Stimulated activated CD8-positive, alpha-beta memory T cell treated with anti-CD3 and anti-CD28 coated beads, Interleukin-4, amount 100 ng/mL, for 1 hour (primary cell): ENCODE measurements around the gene CYTH2.

ENCODE experiments used
- DNase-seq, 2 donors: peaks; one replicate each; pipeline ENCODE4 v3.0.0-alpha.2; 2020; ENCODE audit warnings: low read depth in 2 of 2, low spot score in 1 of 2

CYTH2 gene

DNA sequence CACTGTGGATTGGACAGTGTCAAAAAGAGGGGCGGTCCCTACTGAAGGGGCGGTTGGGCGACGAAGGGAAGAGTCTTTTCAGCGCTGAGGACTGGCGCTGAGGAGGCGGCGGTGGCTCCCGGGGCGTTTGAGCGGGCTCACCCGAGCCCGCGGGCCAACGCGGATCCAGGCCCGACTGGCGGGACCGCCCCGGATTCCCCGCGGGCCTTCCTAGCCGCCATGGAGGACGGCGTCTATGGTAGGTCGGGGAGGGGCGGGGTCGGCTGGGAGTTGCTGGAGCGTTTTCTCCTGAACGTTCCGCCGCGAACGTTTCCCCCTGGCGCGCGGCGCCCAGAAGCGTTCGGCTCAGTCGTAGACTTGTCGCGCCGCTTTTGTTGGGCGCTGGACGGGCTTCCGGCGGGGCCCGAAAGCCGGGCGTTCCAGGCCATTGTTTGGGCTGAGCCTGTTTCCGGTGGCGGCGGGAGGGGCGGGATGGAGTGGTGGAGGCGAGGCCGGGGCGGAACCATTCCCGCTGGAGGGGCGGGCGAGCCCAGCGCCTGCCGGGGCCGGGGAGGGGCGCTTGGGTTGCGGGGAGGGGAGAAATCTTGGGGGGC, at the start of gene CYTH2:
Gene CYTH2, plus strand, starts transcription at position 81 of the 593 bp plus-strand sequence. Its CDS starts 139 bp downstream, at position 220.
- no peak for DNase-seq

- DNase-seq: no peak
Measured at GRCh38 chr19:48421548-48421947, 47.6 kb upstream of the CYTH2 start.

GRCh38 chr19:48424694-48425219, 44.4 kb upstream of the CYTH2 start:
- DNase-seq: no peak

DNA sequence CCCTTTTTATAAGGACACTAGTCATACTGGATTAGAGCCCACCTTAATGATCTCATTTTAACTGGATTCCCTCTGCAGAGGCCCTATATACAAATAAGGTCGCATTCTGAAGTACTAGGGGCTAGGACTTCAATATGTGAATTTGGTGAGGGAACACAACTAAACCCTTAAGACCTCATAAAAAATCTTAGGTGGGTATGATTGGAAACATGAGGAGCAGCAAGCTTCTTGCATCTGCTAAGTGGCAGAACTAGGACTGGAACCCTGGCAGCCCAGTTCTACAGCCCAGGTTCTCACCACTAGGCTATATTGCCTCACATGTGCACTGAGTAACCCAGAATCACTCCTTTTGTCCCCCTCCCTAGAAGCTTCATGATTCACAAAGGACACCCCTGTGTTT, 40.5 kb upstream of the CYTH2 start:
- no peak for DNase-seq

GRCh38 chr19:48433337-48433736, 35.8 kb upstream of the CYTH2 start:
- no peak for DNase-seq

DNA sequence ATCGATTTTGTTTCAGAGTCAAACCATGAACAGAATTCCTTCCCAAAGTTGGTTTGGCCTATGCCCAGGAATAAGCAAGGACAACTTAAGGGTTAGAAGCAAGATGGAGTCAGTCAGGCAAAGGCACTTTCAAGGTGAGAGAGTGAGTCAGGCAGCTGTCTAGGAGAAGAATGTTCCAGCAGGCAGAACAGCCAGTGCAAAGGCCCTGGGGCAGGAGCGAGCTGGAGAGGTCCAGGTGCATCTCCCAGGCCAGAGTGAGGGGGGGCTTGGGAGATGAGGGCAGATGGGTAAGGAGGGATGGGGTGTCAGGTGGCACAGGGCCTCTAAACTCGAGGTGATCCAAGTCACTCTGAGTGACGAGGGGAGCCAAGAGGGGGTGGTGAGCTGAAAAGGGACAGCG, 32.6 kb upstream of the CYTH2 start:
- no peak for DNase-seq

- no peak for DNase-seq
Measured at GRCh38 chr19:48441360-48442050, 27.7 kb upstream of the CYTH2 start.

DNA sequence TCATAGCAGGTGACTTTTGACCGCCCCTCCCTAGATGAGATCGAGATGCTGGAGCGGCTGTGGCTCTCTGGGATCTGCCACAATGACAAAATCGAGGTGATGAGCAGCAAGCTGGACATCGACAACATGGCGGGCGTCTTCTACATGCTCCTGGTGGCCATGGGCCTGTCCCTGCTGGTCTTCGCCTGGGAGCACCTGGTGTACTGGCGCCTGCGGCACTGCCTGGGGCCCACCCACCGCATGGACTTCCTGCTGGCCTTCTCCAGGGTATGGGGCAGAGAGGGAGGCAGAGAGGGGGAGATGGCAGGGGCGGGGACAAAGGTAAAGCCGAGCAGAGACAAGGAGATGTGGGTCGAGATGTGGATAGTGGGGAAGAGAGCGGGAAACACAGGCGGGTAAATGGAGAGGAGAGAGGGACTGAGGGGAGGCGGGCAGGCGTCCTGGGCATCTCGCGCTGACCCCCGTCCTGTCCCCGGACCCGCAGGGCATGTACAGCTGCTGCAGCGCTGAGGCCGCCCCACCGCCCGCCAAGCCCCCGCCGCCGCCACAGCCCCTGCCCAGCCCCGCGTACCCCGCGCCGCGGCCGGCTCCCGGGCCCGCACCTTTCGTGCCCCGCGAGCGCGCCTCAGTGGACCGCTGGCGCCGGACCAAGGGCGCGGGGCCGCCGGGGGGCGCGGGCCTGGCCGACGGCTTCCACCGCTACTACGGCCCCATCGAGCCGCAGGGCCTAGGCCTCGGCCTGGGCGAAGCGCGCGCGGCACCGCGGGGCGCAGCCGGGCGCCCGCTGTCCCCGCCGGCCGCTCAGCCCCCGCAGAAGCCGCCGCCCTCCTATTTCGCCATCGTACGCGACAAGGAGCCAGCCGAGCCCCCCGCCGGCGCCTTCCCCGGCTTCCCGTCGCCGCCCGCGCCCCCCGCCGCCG, 26.8 kb upstream of the CYTH2 start:
- no peak for DNase-seq

DNA sequence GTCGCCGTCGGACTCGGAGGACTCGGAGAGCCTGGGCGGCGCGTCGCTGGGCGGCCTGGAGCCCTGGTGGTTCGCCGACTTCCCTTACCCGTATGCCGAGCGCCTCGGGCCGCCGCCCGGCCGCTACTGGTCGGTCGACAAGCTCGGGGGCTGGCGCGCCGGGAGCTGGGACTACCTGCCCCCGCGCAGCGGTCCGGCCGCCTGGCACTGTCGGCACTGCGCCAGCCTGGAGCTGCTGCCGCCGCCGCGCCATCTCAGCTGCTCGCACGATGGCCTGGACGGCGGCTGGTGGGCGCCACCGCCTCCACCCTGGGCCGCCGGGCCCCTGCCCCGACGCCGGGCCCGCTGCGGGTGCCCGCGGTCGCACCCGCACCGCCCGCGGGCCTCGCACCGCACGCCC, 25.9 kb upstream of the CYTH2 start:
- no peak for DNase-seq

GRCh38 chr19:48443731-48444128, 25.4 kb upstream of the CYTH2 start:
- DNase-seq: no peak

GRCh38 chr19:48444129-48444935, 24.8 kb upstream of the CYTH2 start:
- no peak for DNase-seq

- no peak for DNase-seq
Measured at GRCh38 chr19:48444936-48445200, 24.3 kb upstream of the CYTH2 start.

DNA sequence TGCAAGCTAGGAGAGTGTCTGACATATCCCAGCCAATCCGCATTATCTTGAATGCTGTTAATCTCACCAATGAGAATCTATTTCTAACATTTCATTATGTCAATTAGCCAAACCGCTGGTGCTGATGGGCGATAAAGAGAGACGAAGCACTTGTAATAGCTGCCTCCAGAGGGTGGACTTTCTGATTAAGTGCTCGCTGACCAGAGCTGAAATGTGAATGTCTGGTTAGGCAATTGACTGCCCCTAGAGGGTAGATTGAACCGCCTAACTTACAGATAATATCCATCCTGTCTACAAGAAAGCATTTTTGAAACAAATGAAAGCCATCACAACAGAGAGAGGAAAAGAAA, 23.9 kb upstream of the CYTH2 start:
- no peak for DNase-seq

GRCh38 chr19:48445606-48446481, 23.3 kb upstream of the CYTH2 start, which contains the start of gene GRWD1:
Gene GRWD1 (plus strand): TSS chr19:48445983. CDS start chr19:48446006, 23 bp downstream.
- DNase-seq: peak; percentile 67 to 88

DNA sequence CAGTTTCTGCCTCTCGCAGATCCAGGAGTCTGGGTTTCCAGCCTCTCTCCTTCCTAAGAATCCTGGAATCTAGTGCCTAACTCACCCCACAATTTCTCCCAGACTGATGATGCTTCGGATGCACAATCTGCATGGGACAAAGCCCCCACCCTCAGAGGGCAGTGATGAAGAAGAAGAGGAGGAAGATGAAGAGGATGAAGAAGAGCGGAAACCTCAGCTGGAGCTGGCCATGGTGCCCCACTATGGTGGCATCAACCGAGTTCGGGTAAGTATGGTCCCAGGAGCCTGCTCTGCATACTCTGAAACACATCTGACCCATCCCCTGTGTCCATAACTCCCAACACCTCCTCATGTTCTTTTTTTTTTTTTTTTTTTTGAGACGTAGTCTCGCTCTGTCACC, 22.6 kb upstream of the CYTH2 start:
- DNase-seq: no peak

GRCh38 chr19:48448563-48448962, 20.6 kb upstream of the CYTH2 start:
- no peak for DNase-seq

DNA sequence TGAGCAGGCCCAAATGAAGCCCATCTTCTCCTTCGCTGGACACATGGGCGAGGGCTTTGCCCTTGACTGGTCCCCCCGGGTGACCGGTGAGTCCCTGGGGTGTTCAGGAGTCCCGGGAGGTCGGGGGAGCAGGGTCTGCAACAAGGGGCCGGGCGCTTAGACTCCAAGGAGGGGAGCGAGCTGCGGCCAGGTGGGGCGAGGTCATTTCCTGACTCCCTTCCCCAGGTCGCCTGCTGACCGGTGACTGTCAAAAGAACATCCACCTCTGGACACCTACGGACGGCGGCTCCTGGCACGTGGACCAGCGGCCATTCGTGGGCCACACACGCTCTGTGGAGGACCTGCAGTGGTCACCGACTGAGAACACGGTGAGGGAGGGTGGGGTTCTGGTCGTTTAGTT, 18.7 kb upstream of the CYTH2 start:
- DNase-seq: no peak

- DNase-seq: no peak
Measured at GRCh38 chr19:48450863-48451262, 18.3 kb upstream of the CYTH2 start.

GRCh38 chr19:48451624-48452023, 17.5 kb upstream of the CYTH2 start:
- no peak for DNase-seq
